Jurkat, Clone E6-1 (cell line): Measurements from ENCODE around the gene GHDC.

ENCODE experiments used
- DNase-seq: peaks from one replicate; pipeline ENCODE4 v3.0.0-alpha.2; 2011; ENCODE audit warnings: low read depth, low spot score
- H3K4me3 ChIP-seq: 2 replicates; pipeline ENCODE4 v1.5.1; 2011; ENCODE audit warnings: mild to moderate bottlenecking, low read length, control low read depth, moderate library complexity

Gene GHDC

GRCh38 chr17:42184713-42185620, 9.3 kb downstream of the GHDC start, which contains the start of gene HCRT:
Gene HCRT (minus strand): TSS chr17:42185452. CDS start chr17:42185365, 87 bp downstream.
- no peak for DNase-seq
- peak within 1 kb of the TSS; percentile 79 for H3K4me3 ChIP-seq

GRCh38 chr17:42183741-42184711, 10.3 kb downstream of the GHDC start:
- DNase-seq, result no peak
- H3K4me3 ChIP-seq, result peak overlapping the region; percentile 79

GRCh38 chr17:42182927-42183734, 11.2 kb downstream of the GHDC start:
- DNase-seq, result no peak
- peak overlapping the region; percentile 79 for H3K4me3 ChIP-seq

DNA sequence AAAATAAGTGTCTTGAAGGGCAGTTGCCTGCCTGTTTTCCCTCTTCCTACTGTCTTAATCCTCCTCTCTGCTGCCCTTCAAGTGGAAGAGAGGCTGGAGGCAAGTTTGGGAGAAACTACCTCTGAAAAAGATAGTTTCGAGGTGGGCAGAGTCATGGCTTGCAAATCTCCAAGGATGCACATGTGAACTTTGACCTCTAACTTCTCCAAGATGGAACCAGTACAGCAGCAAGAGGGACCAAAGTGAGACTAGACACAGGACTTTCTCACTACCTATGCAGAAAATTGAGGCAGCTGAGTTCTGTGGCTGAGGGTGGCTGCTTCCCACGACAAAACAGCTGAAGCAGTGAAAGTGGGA, 12.5 kb downstream of the GHDC start:
- H3K4me3 ChIP-seq, result no peak overlapping the region; the same call in 1 of the 2 replicates
- DNase-seq, result no peak

DNA sequence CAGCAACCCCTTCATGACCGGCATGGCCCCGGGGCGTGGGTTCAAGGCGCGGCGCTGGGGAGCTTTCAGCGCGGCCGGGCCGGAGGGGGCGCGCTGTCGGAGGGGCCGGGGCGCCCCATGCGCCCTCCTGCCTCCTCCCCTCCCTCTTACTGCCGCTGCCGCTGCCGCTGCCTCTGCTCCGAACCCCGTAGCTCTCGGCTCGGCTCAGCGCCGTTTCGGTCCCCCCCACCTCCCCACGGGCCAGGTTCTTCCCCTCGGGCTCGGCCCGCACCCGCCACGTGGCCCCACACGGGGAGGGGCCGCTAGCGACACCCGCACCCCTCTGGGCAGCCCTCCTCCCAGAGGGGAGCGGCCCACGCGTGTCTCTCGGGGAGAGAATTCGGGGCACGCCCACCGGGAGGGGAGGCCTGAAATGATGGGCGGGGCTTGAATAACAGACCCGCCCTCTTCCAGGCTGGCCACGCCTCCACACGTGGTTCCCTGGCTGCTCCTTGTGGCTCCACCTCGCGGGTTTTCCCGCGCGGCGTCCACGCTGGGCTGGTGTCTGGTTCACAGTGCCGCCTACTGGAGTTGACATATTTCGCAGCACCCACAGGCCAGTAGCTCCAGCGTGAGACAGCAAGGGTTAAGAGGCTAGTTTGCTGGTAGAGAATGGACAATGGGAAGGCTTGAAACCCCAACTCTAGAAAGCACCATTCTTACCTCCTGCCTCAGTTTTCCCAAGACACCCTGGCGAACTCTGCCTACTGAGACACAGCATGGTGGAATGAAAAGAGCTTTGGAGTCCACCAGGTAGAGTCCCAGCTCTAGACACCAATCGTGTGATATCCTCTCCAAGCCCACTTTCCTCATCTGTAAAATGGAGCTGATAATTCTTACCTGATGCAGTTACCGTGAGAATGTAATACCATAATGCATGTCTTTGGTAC, 13.1 kb downstream of the GHDC start, which contains the start of gene KCNH4:
Gene KCNH4, minus strand, starts transcription at position 221 of the 929 bp plus-strand sequence. Its CDS starts 197 bp downstream, at position 24.
- peak within 1 kb of the TSS; percentile 22 for H3K4me3 ChIP-seq
- peak; percentile 83 for DNase-seq

DNA sequence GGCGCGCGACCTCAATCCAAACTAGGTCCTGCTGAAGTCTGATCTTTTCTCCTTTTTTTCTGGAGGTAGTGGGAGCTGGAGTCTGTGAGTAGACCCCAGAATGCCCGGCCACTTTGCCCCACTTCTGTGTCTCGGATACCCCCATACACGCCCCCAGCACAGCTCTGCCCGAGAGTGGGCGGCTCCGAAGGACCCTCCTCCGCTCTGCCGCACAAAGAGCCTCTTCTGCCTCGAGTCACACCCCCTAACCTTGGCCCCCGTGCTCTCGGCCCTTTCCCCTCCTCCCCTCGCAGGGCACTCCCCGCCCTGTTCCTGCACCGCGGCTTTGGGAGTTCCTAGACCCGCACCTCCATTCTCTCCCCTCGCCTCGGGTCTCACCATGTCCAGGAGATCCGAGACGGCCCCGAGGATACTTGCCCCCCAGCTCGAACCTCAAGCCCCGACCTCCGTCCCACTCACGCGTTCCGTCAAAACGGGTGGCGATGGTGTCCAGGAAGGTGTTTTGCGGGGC, 13.8 kb downstream of the GHDC start:
- no peak for DNase-seq
- no peak overlapping the region for H3K4me3 ChIP-seq

- no peak overlapping the region for H3K4me3 ChIP-seq
- DNase-seq, result no peak
Measured at GRCh38 chr17:42179911-42180410, 14.3 kb downstream of the GHDC start.

GRCh38 chr17:42179335-42179734, 15.0 kb downstream of the GHDC start:
- no peak for DNase-seq

GRCh38 chr17:42178817-42179216, 15.5 kb downstream of the GHDC start:
- DNase-seq, result no peak
- H3K4me3 ChIP-seq, result no peak overlapping the region

More at GRCh38 chr17:42179335-42179734, 15.0 kb downstream of the GHDC start:
- no peak overlapping the region for H3K4me3 ChIP-seq

DNA sequence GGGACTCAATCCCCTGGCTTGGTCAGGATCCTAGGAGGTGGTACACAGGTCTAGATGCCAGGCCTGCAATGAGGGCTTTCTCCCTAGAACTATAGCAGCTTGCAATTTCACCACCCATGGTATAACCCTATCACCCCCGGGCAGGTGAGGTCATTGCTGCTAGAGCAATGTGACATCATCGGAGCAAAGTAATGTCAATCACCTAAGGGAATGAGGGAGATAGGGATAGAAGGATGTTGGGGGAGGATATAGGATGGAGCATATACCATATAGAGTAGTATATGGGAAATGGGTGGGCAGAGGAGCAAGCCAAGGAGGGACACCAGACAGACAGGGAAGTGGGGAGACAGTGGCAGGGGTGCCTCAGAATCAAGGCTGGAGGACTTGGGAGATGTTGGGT, 16.6 kb downstream of the GHDC start:
- no peak for DNase-seq
- no peak overlapping the region for H3K4me3 ChIP-seq

DNA sequence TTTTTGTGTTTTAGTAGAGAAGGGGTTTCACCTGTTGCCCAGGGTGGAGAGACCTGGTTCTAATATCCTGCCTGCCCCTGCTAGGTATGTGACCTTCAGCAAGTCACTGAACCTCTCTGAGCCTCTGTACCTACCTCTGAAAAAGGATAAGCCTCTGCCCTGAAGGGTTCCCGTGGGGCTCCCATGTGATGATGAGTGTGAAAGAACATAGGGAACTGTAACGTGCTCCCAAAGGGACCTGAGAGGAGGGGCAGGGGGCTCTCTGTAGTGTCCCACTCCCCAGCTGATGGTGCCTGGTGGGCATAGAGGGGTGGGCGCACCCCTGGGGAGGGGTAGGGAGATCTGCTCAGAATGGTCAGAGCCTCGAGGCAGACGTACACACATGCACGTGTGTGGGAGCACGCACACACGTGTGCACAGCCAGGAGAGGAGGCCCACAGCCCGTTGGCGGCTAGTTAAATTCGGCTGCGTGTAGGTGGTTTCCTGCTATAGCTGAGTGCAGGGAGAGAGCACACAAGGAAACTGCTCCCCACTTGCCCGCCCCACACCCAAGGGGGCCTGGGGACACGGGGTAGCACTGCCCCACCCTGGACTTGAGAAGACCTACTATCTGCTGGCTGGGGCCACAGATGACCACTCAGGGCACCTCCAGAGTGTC, 20.0 kb downstream of the GHDC start:
- H3K4me3 ChIP-seq, result no peak overlapping the region
- DNase-seq, result no peak

DNA sequence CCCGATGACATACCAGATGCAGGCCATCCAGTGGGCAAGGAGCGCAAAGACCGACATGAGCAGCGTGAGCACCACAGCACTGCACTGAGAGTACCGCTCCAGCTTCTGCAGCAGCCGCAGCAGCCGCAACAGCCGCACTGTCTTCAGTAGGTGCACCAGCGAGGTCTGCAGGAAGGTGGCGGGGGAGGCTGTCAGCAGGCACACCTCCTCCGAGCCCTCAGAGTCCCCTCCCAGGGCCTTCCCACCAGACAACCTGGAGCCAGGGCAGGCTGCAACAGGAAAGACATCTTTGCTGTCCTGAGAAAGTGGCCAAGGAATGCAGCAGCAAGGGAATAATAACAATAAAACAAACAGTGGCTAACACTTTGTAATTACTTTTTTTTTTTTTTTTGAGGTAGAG, 22.5 kb downstream of the GHDC start:
- peak; percentile 62 for DNase-seq
- no peak overlapping the region for H3K4me3 ChIP-seq

GRCh38 chr17:42169351-42169750, 24.9 kb downstream of the GHDC start:
- H3K4me3 ChIP-seq, result no peak overlapping the region

DNA sequence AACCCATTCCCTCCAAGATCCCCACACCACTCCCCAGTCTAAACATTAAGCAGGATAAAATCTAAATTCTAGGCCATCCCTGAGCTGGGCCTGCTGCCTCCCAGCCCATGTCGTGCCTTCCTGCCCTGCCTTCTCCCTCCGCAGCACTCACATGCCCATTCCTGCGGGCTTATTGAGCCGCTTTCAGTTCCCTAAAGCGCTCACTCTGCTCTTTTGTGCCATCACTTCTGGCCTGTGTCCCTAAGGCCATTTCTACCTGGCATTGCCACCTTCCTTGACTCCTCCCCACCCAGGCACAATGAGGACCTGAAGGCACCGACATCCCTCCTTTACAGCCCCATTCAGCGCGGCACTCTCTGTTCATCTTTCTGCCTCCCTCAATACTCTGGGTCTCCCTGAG, 26.5 kb downstream of the GHDC start:
- H3K4me3 ChIP-seq, result no peak overlapping the region
- DNase-seq, result no peak

More at GRCh38 chr17:42169351-42169750, 24.9 kb downstream of the GHDC start:
- DNase-seq, result no peak

DNA sequence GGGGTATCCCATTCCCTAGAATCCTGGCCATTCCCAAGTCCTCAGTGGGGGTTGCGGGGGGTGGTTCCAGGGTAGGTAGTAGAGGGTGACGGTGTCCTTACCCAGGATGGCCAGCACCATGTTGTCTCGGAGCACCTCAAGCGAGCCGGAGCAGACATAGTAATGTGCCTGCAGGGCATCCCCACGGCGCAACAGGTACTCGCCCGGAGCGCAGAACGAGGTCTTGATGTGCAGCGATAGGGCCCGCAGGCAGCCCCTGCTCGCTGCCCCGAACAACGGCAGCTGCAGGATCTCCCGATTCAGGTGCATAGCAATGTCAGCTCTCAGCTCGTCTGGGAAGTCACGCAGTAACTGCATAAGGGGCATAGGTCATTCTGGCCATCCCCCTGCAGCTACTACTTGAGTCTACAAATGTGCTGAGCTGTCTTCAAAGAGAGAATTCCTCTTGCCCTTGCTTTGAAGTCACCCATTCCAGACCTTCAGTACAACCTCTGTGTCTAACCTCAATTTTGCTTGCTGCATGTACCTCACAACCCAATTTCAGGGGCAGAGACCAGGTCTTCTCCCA, 28.0 kb downstream of the GHDC start:
- no peak for DNase-seq
- H3K4me3 ChIP-seq, result no peak overlapping the region

DNA sequence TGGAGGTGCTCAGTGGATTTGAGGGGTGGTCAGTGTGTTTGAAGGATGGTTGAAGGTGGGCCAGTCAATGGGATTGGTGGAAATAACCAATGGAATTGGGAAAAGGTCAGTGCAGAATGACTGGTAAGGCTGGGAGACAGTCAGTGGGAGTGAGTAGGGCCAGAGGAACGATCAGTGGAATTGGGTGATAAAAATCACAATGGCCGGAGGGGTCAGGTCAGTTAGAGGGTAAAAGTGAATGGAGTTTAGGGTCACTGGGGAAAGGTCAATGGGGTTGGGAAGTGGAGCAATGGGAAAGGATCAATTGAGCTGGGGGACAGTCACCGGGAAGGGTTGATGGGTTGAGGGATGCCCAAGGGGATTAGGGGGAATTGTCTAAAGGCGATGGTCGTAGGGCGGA, 28.5 kb downstream of the GHDC start:
- no peak overlapping the region for H3K4me3 ChIP-seq
- DNase-seq, result no peak
